ENCODE measurements around the gene FAXC.
"Not testable (repeated sequence)": the region's sequence is repeated elsewhere in the genome, so short reads cannot be mapped to it uniquely, and the experiment has no call there.

The FAXC gene

GRCh38 chr6:99344289-99344688 is 5.2 kb downstream of the FAXC start:
- Histone ChIP-seq H3K27me3 (ENCODE audit: control insufficient read depth in 1 of 2, insufficient read depth in 2 of 2, low read length in 2 of 2) (peaks cover 13 to 14% of the 10 kb centered on the region in 2 donors), H3K9ac (ENCODE audit: low read depth in 1 of 2, low read length in 2 of 2) (no peak overlapping the region), H3K9me3 (ENCODE audit: control insufficient read depth in 1 of 2, low read length in 2 of 2) (no peaks in the 10 kb centered on the region), H3K27ac (ENCODE audit: low read depth, low read length) (no peak overlapping the region), H3K4me3 (ENCODE audit: low read depth in 1 of 2, low read length in 2 of 2) (no peak overlapping the region), H3K4me1 (ENCODE audit: control insufficient read depth in 1 of 2, insufficient read depth in 2 of 2, low read length in 2 of 2) (no peaks in the 10 kb centered on the region), H3K36me3 (ENCODE audit: control insufficient read depth in 1 of 2, insufficient read depth in 2 of 2, low read length in 2 of 2) (no peaks in the 10 kb centered on the region)

GRCh38 chr6:99341862-99342455 is 7.5 kb downstream of the FAXC start:
- Histone ChIP-seq H3K9me3 (ENCODE audit: control insufficient read depth in 1 of 2, low read length in 2 of 2) (no peaks in the 10 kb centered on the region), H3K9ac (ENCODE audit: low read depth in 1 of 2, low read length in 2 of 2) (no peak overlapping the region), H3K4me1 (ENCODE audit: control insufficient read depth in 1 of 2, insufficient read depth in 2 of 2, low read length in 2 of 2) (no peaks in the 10 kb centered on the region), H3K4me3 (ENCODE audit: low read depth in 1 of 2, low read length in 2 of 2) (no peak overlapping the region), H3K27me3 (ENCODE audit: control insufficient read depth in 1 of 2, insufficient read depth in 2 of 2, low read length in 2 of 2) (peaks cover 5 to 7% of the 10 kb centered on the region in 2 donors), H3K36me3 (ENCODE audit: control insufficient read depth in 1 of 2, insufficient read depth in 2 of 2, low read length in 2 of 2) (no peaks in the 10 kb centered on the region), H3K27ac (ENCODE audit: low read depth, low read length) (no peak overlapping the region)

GRCh38 chr6:99338188-99338587 is 11.3 kb downstream of the FAXC start:
- Histone ChIP-seq H3K4me3 (ENCODE audit: low read depth in 1 of 2, low read length in 2 of 2) (no peak overlapping the region), H3K27me3 (ENCODE audit: control insufficient read depth in 1 of 2, insufficient read depth in 2 of 2, low read length in 2 of 2) (peaks cover 5 to 7% of the 10 kb centered on the region in 2 donors), H3K9me3 (ENCODE audit: control insufficient read depth in 1 of 2, low read length in 2 of 2) (no peaks in the 10 kb centered on the region), H3K4me1 (ENCODE audit: control insufficient read depth in 1 of 2, insufficient read depth in 2 of 2, low read length in 2 of 2) (no peaks in the 10 kb centered on the region), H3K27ac (ENCODE audit: low read depth, low read length) (no peak overlapping the region), H3K9ac (ENCODE audit: low read depth in 1 of 2, low read length in 2 of 2) (no peak overlapping the region), H3K36me3 (ENCODE audit: control insufficient read depth in 1 of 2, insufficient read depth in 2 of 2, low read length in 2 of 2) (no peaks in the 10 kb centered on the region)

DNA sequence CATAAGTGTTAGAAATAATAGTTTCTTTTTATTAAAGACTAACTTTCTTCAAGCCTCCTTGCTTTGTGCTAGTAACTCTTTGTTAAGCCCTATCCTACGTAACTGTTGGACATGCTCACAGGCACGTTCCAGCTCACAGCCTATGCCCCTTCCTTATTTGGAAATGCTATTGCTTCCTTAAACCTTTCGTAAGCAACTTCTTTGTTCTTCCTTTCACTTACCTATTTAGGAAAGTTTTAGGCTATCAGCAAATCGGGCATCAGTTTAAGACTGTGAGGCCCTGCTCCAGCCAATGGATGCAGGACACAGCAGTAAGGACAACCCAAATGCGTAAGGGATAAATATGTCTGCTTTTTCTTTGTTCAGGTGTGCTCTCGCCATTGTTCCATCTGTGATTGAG is 14.2 kb downstream of the FAXC start:
- H3K9me3 ChIP-seq (ENCODE audit: control insufficient read depth in 1 of 2, low read length in 2 of 2); H3K36me3 ChIP-seq (ENCODE audit: control insufficient read depth in 1 of 2, insufficient read depth in 2 of 2, low read length in 2 of 2); H3K27ac ChIP-seq (ENCODE audit: low read depth, low read length); H3K4me3 ChIP-seq (ENCODE audit: low read depth in 1 of 2, low read length in 2 of 2); H3K9ac ChIP-seq (ENCODE audit: low read depth in 1 of 2, low read length in 2 of 2); H3K27me3 ChIP-seq (ENCODE audit: control insufficient read depth in 1 of 2, insufficient read depth in 2 of 2, low read length in 2 of 2); H3K4me1 ChIP-seq (ENCODE audit: control insufficient read depth in 1 of 2, insufficient read depth in 2 of 2, low read length in 2 of 2): not testable (repeated sequence)

GRCh38 chr6:99334526-99335127 is 14.8 kb downstream of the FAXC start:
- H3K27me3 ChIP-seq (ENCODE audit: control insufficient read depth in 1 of 2, insufficient read depth in 2 of 2, low read length in 2 of 2) = peaks cover 5 to 7% of the 10 kb centered on the region in 2 donors
- no peak overlapping the region for H3K9ac ChIP-seq (ENCODE audit: low read depth in 1 of 2, low read length in 2 of 2)
- H3K4me1 ChIP-seq (ENCODE audit: control insufficient read depth in 1 of 2, insufficient read depth in 2 of 2, low read length in 2 of 2) = no peaks in the 10 kb centered on the region
- H3K9me3 ChIP-seq (ENCODE audit: control insufficient read depth in 1 of 2, low read length in 2 of 2) = no peaks in the 10 kb centered on the region
- no peak overlapping the region for H3K27ac ChIP-seq (ENCODE audit: low read depth, low read length)
- no peak overlapping the region for H3K4me3 ChIP-seq (ENCODE audit: low read depth in 1 of 2, low read length in 2 of 2)
- H3K36me3 ChIP-seq (ENCODE audit: control insufficient read depth in 1 of 2, insufficient read depth in 2 of 2, low read length in 2 of 2) = no peaks in the 10 kb centered on the region

GRCh38 chr6:99333068-99333467 is 16.4 kb downstream of the FAXC start:
- Histone ChIP-seq H3K36me3 (ENCODE audit: control insufficient read depth in 1 of 2, insufficient read depth in 2 of 2, low read length in 2 of 2) (no peaks in the 10 kb centered on the region), H3K27me3 (ENCODE audit: control insufficient read depth in 1 of 2, insufficient read depth in 2 of 2, low read length in 2 of 2) (no peaks in the 10 kb centered on the region), H3K27ac (ENCODE audit: low read depth, low read length) (no peak overlapping the region), H3K9ac (ENCODE audit: low read depth in 1 of 2, low read length in 2 of 2) (no peak overlapping the region), H3K4me3 (ENCODE audit: low read depth in 1 of 2, low read length in 2 of 2) (no peak overlapping the region), H3K4me1 (ENCODE audit: control insufficient read depth in 1 of 2, insufficient read depth in 2 of 2, low read length in 2 of 2) (no peaks in the 10 kb centered on the region), H3K9me3 (ENCODE audit: control insufficient read depth in 1 of 2, low read length in 2 of 2) (no peaks in the 10 kb centered on the region)

DNA sequence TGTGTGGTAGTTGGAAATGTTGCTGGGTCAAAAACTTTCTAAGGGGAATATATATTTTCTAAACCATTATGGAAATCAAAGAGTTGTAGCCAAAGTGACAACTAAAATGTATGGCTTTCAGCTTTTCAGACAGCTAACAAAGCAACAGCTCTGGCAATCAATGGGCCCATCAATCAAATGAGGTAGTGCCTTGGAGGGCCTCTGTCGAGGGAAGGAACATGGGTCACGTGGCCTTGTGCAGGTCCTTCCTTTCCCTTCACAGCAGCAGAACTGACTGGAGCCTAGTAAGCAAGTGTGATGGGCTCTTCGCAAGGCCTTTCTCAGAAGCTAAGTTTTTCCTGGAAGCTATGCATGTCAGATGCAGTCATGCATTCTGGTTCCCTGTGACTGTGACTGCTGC is 17.9 kb downstream of the FAXC start:
- H3K9ac ChIP-seq (ENCODE audit: low read depth in 1 of 2, low read length in 2 of 2) = no peak overlapping the region
- H3K4me3 ChIP-seq (ENCODE audit: low read depth in 1 of 2, low read length in 2 of 2) = no peak overlapping the region
- H3K36me3 ChIP-seq (ENCODE audit: control insufficient read depth in 1 of 2, insufficient read depth in 2 of 2, low read length in 2 of 2) = no peaks in the 10 kb centered on the region
- H3K9me3 ChIP-seq (ENCODE audit: control insufficient read depth in 1 of 2, low read length in 2 of 2) = no peaks in the 10 kb centered on the region
- H3K27ac ChIP-seq (ENCODE audit: low read depth, low read length) = no peak overlapping the region
- no peaks in the 10 kb centered on the region for H3K4me1 ChIP-seq (ENCODE audit: control insufficient read depth in 1 of 2, insufficient read depth in 2 of 2, low read length in 2 of 2)
- H3K27me3 ChIP-seq (ENCODE audit: control insufficient read depth in 1 of 2, insufficient read depth in 2 of 2, low read length in 2 of 2) = no peaks in the 10 kb centered on the region

GRCh38 chr6:99330159-99330558 is 19.3 kb downstream of the FAXC start:
- no peak overlapping the region for H3K9ac ChIP-seq (ENCODE audit: low read depth in 1 of 2, low read length in 2 of 2)
- H3K27ac ChIP-seq (ENCODE audit: low read depth, low read length) = no peak overlapping the region
- H3K4me1 ChIP-seq (ENCODE audit: control insufficient read depth in 1 of 2, insufficient read depth in 2 of 2, low read length in 2 of 2) = no peaks in the 10 kb centered on the region
- H3K4me3 ChIP-seq (ENCODE audit: low read depth in 1 of 2, low read length in 2 of 2) = no peak overlapping the region
- H3K9me3 ChIP-seq (ENCODE audit: control insufficient read depth in 1 of 2, low read length in 2 of 2) = no peaks in the 10 kb centered on the region
- H3K36me3 ChIP-seq (ENCODE audit: control insufficient read depth in 1 of 2, insufficient read depth in 2 of 2, low read length in 2 of 2) = no peaks in the 10 kb centered on the region
- no peaks in the 10 kb centered on the region for H3K27me3 ChIP-seq (ENCODE audit: control insufficient read depth in 1 of 2, insufficient read depth in 2 of 2, low read length in 2 of 2)

- H3K27me3 ChIP-seq (ENCODE audit: control insufficient read depth in 1 of 2, insufficient read depth in 2 of 2, low read length in 2 of 2) = no peaks in the 10 kb centered on the region
- no peaks in the 10 kb centered on the region for H3K9me3 ChIP-seq (ENCODE audit: control insufficient read depth in 1 of 2, low read length in 2 of 2)
- H3K4me1 ChIP-seq (ENCODE audit: control insufficient read depth in 1 of 2, insufficient read depth in 2 of 2, low read length in 2 of 2) = no peaks in the 10 kb centered on the region
- no peak overlapping the region for H3K9ac ChIP-seq (ENCODE audit: low read depth in 1 of 2, low read length in 2 of 2)
- no peak overlapping the region for H3K4me3 ChIP-seq (ENCODE audit: low read depth in 1 of 2, low read length in 2 of 2)
- H3K27ac ChIP-seq (ENCODE audit: low read depth, low read length) = no peak overlapping the region
- no peaks in the 10 kb centered on the region for H3K36me3 ChIP-seq (ENCODE audit: control insufficient read depth in 1 of 2, insufficient read depth in 2 of 2, low read length in 2 of 2)
Measured at GRCh38 chr6:99324996-99325395, 24.5 kb downstream of the FAXC start.

- Histone ChIP-seq H3K4me1 (ENCODE audit: control insufficient read depth in 1 of 2, insufficient read depth in 2 of 2, low read length in 2 of 2) (no peaks in the 10 kb centered on the region), H3K27ac (ENCODE audit: low read depth, low read length) (no peak overlapping the region), H3K4me3 (ENCODE audit: low read depth in 1 of 2, low read length in 2 of 2) (no peak overlapping the region), H3K27me3 (ENCODE audit: control insufficient read depth in 1 of 2, insufficient read depth in 2 of 2, low read length in 2 of 2) (no peaks in the 10 kb centered on the region), H3K9me3 (ENCODE audit: control insufficient read depth in 1 of 2, low read length in 2 of 2) (no peaks in the 10 kb centered on the region), H3K36me3 (ENCODE audit: control insufficient read depth in 1 of 2, insufficient read depth in 2 of 2, low read length in 2 of 2) (no peaks in the 10 kb centered on the region), H3K9ac (ENCODE audit: low read depth in 1 of 2, low read length in 2 of 2) (no peak overlapping the region)
Measured at GRCh38 chr6:99318566-99318965, 30.9 kb downstream of the FAXC start.
